Stomach (tissue), 4 donors: ENCODE results near the gene UPF2.

ENCODE experiments used
- CTCF ChIP-seq, 7 experiments: fragments of 450-650 bp in 4 of 7; fragments of 200-600 bp in 3 of 7; sonication (generic) in 3 of 7; IDR thresholded peaks; one replicate each; pipeline ENCODE4 v1.5.1; 2016 to 2019; ENCODE audit warnings: antibody characterized with exemption in 7 of 7, control low read depth in 2 of 7, mild to moderate bottlenecking in 1 of 7
- POLR2A ChIP-seq, 4 donors: fragments of 450-650 bp; IDR thresholded peaks; one replicate each; pipeline ENCODE4 v1.6.1; 2016; ENCODE audit warnings: antibody characterized with exemption in 4 of 4, control low read depth in 2 of 4, mild to moderate bottlenecking in 1 of 4, moderate library complexity in 1 of 4

GRCh38 chr10:11958956-11959355, 83.7 kb downstream of the UPF2 start:
- TF ChIP-seq POLR2A (IDR thresholded peaks at IDR 0.05) (no peak), CTCF (IDR thresholded peaks at IDR 0.05) (no peak)
